Endometrial microvascular endothelial cells (primary cell): Measurements from ENCODE around the gene TMEM217. TPM values are rescaled to one million over a fixed set of nuclear protein-coding genes. Genes with fewer than 3 reads are reported as not detected.

Source experiments
- in situ Hi-C: cut with HindIII; loops from 2 replicates; pipeline ENCODE4 v1.10.0; 2017; ENCODE audit warnings: low sequenced_read_pairs, low pct_unique_long_range_greater_than_20kb; ENCODE audit errors: inconsistent ontology term
- total RNA-seq: library from RNA; depleted of rRNA; stranded (reverse); fragments of >200 nt; gene quantifications from one replicate; pipeline ENCODE4 v1.2.3, GENCODE V29; 2015; ENCODE audit errors: inconsistent ontology term

TMEM217 gene
- total RNA-seq, 1 donor from 2014 or later, result 28.2 TPM

DNA sequence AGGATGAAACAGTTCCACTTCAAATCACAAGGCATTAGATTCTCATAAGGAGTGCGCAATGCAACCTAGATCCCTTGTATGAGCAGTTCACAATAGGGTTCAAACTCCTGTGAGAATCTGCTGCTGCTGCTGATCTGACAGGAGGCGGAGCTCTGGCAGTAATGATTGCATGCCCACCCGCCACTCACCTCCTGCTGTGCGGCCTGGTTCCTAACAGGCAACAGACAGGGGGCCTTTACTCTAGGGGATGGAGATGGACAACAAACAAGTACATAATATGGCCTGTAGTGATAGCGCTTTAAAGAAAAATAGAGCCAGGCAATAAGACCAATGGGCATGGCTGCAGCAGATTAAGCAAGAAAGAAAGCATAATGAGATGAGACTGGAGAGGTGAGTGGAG, 3.1 kb downstream of the TMEM217 start:
- in situ Hi-C loops, result no loop called here

- in situ Hi-C loops, result no loop called here
Observed at GRCh38 chr6:37253486-37254007, 4.4 kb downstream of the TMEM217 start.

- in situ Hi-C loops, result no loop called here
Observed at GRCh38 chr6:37251211-37251780, 6.6 kb downstream of the TMEM217 start.

DNA sequence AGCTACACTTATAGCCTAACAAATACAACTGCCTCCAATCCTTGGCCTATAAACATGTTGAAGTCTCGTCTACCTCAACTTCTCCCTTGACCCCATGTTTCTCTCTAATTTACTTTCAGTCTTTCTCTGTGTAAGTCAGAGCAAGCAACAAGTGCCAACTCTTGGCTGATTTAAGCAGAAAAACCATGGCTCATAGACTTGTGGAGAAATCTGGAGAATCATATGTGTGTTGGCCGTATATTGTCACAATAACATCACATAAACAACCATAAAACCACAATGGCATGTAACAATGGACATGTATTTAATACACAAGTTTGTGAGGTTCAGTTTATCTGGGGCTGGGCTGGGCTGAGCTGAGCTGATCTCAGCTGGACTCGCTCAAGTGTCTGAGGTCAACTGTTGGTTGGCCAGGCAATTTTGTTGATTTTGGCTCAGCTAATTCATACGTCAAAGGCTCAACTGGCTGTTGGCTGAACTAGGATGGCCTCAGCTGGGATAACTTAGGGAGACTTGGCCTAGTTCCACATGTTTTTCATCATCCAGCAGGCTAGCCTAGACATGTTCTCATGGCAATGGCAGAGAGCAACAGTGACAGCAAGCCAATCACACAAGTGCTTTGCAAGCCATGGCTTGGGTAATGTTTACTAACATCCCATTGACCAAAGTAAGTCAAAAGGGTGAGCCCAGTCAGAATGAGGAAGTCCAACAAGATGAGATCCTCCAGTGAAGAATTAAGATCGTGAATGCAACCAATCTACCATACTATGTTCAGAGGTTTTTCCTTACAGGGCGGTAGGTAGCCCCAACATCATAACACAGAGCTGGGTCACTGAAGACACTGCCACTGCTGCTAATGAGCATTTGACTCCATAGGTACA, 13.3 kb downstream of the TMEM217 start:
- in situ Hi-C loops, result no loop called here

DNA sequence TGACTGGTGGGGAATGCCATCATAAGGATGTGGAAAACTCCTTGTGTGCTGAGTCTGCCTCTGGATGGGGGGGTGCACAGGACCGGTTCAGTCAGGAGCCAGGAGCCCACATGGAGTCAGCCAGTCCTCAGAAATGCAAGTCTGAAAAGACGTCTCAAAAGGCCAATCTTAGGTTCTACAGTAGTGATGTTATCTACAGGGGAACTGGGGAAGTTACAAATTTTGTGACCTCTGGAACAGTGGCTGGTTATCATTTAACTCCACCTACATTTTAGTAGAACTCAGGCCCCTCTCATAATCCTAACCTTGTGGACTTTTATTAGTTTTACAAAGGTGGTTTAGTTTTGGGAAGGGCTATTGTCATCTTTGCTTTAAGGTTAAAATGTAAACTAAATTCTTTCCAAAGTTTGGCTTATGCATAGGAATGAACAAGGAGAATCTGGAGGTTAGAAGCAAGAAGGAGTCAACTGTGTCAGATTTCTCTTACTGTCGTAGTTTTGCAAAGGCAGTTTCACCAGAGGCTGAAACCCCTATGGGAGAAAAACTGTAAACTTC, 14.1 kb downstream of the TMEM217 start:
- in situ Hi-C loops, result no loop called here

DNA sequence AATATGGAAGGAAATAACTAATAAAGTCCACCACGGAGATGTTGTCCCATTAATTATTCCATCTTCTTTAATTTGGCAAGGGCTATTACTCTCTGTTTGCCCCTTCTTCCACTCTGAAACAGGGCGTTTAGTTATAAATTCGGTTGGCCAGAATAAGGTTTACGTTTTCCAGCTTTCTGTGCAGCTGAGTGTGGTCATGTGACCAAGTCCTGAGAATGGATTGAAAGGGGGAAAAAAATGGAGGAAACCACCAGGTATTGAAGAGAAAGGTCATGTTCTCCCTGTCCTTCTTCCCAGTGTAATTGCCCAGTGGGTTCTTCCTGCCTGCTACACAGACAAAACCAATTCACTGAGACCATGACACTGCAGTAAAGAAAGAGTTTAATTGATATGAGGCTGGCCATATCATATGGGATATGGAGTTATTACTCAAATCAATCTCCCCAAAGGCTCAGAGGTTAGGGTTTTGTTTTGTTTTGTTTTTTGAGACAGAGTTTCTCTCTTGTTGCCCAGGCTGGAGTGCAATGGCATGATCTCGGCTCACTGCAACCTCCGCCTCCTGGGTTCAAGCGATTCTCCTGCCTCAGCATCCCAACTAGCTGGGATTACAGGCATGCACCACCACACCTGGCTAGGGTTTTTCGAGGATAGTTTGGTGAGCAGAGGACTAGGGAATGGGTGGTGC, 14.7 kb downstream of the TMEM217 start:
- in situ Hi-C loops, result no loop called here

DNA sequence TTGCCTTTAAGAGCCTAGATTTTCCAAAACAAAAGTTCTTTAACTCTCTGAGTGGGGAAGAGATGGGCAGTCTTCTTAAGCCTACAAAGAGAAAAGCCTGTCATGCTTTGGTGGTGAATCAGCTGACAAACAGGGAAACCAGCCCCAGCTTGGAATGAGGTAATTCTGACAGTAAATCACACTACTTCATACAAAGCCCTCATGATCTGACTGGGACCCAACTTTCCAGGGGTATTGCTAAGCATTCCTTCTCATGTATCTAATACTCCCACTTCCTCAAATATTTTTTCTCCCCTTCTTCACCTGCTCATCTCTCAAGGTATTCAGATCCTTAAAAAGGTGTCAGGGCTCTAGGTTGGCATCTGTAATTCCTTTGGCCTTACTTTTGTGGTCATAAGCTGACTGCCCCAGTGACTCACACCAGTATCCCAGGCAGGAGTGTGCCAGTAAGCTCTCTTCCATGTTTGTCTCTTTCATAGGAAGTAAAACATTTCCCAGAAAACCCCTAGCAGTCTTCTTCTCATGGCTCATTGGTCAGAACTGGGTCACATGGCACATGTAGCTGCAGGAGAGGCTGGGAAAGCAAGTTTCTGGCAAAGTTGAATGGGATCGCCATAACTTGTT, 15.4 kb downstream of the TMEM217 start:
- in situ Hi-C loops, result no loop called here

DNA sequence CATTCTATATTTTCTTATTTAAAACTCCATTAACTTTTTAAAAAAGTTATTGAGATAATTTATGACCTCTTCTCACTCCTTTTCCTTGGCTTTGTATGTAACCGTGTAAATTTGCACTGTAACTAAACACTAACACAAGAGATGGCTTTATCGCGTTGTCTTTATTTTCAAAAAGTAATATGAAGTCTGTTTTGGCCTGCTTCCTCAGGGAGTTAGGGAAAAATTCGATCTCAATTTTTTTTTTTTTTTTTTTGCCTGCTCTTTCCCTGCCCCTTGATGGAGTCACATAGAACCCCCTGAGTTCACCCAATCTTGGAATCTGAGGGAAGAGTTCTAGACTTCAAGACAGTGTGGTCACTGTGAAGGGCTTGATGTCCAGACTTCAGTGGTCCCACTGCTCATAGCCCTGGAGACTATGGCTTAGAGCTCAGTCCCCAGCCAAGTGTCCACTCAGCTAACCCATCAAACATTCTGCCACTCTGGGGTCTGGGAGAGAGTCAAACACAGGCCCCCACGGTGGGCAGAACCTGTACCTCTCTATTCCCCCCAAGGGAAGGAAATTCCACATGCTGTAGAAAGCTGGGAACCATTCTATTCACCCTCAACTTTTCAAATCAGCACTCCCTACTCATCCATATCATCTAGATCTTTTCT, 16.0 kb downstream of the TMEM217 start:
- in situ Hi-C loops, result no loop called here

DNA sequence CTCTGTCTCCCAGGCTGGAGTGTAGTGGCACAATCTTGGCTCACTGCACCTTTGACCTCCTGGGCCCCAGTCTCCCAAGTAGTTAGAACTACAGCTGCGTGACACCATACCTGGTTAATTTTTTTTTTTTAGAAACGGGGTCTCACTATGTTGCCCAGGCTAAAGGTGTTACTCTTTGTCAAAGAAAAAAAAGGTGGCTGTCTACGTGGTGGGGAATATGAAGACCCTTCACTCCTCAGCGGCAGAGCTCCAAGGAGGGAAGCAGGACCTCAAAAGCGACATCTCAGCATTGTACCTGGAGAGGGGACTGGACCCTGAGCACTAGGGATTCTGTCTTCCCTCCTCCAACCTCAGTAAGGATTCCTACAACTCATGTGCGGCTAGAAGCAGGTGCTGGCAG, 16.8 kb downstream of the TMEM217 start:
- in situ Hi-C loops, result no loop called here

DNA sequence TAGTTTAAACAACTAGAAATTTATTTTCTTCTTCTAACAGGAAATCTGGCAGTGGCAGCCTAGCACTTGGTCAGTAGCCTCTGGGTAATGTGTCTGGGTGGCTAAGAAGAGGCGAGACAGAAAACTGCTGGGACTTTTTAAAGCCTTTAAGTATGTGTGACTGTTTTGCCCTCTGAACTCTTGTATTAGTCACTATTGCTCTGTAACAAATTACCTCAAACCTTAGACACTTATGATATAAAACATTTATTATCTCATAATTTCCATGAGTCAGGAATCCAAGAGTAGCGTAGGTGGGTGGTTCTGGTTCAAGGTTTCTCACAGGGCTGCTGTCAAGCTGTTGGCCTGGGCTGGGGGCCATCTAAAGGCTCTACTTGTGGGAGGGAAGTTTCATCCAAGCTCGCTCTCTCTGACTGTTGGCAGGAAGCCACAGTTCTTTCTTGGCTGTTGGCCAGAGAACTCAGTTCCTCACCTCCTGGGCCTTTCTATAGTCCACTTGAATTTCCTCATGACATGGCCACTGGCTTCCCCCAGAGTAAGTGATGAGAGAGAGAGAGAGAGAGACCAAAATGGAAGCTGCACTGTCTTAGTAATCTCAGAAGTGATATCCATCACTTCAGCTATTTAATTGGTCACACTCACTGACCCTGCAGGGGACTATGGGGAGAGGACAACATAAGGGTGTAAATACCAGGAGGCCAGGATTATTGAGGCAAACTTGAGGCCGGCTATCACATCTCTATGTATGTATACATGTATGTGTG, 17.8 kb downstream of the TMEM217 start:
- in situ Hi-C loops, result no loop called here

GRCh38 chr6:37239526-37239925, 18.4 kb downstream of the TMEM217 start:
- in situ Hi-C loops, result no loop called here

- in situ Hi-C loops, result no loop called here
Observed at GRCh38 chr6:37238381-37238780, 19.6 kb downstream of the TMEM217 start.

DNA sequence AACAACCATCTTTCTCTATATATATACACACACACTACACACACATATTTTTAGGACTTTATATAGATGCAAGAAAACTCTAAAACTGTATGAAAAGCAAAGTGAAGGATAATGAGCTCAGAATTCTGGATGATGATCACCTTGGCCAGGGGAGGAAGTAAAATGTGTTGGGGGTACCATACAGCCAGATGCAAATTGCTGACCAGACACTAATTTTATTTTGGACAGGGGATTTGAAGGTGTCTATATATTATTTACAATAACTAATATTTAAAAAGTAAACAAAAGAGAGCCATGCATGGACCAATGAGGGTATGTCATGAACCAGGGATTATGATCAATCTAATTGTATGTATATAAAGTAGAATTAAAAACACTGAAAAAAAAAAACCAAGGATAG, 20.2 kb downstream of the TMEM217 start:
- in situ Hi-C loops, result no loop called here

DNA sequence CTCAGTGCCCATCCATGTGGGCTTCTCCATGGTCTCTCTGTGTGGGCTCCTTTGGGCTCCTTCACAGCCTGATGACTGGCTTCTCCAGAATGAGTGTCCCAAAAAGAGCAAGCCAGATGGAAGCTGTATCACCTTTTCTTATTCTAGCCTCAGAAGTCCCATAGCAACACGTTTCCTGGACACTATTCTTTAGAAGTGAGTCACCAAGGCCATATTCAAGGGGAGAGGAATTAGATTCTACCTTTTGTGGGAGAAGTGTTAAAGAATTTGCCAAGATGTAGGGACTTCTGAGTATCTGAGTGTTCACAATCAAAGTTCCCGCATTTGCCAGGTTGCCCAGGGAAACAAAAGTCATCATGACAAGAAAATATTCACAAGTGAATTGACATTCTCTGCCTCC, 21.0 kb downstream of the TMEM217 start:
- in situ Hi-C loops, result no loop called here

GRCh38 chr6:37233541-37233940, 24.4 kb downstream of the TMEM217 start:
- in situ Hi-C loops, result no loop called here

- in situ Hi-C loops, result no loop called here
Observed at GRCh38 chr6:37232430-37233017, 25.4 kb downstream of the TMEM217 start.

- in situ Hi-C loops, result no loop called here
Observed at GRCh38 chr6:37230104-37230503, 27.8 kb downstream of the TMEM217 start.
